ENCODE results near the gene MICALL2.

The MICALL2 gene

GRCh38 chr7:1411414-1411813, 47.9 kb downstream of the MICALL2 start:
- no peak for DNase-seq

DNA sequence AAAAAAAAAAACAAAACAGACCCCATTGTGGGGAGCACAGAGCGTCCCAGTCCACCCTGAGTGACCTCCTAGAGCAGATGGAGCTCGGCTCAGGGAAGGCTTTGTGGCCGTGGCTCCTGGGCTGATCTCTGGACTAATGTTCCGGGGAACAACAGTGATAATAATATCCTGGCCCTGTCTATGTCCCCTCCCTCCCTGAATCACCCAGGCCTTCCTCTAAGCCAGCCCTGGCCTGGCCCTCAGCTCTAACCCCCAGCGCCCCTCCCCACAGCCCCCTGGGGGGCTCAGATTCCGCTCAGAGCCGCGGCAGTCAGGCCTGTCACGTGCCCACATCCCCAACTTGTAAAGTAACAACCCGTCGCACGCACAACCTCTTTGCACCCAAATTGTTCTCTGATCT, 48.3 kb downstream of the MICALL2 start:
- no peak for DNase-seq

- DNase-seq = no peak
Observed at GRCh38 chr7:1409555-1409954, 49.7 kb downstream of the MICALL2 start.

DNA sequence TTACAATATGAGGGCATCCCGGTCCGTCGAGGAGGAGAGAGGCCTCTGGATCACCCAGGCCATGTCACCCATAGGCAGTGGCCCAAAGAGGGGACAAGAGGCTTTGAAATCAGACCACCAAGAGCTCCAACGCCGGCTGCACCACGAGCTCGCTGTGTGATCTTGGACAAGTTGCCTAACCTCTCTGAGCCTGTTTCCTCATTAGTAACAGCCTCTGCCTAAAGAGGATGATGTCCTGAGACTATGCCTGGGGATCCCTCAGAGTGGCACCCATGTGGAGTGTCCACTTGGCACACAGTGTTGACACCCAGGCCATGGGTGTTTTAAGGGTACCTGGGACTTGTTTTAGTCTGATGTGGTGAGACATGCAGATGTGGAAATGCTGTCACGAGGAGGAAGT, 50.8 kb downstream of the MICALL2 start:
- no peak for DNase-seq

DNA sequence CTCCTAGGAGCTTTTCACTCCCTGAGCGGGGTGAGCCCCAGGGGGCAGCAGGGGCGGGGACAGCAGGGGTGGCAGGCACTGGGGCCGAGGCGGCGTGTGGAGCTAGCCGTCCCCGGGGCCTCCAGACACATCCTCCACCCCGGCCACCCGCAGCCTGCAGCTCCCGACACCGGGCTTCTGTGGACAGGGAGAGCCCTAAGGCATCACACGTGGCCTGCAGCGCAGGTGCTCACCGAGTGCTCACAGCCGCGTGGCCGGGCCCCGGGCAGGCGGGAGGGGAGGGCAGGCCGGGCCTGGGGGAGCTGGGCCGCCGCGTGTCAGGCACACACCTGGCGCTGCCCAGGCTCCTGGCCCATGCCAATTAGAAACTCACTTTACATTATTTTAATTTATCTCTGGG, 51.4 kb downstream of the MICALL2 start:
- no peak for DNase-seq

DNA sequence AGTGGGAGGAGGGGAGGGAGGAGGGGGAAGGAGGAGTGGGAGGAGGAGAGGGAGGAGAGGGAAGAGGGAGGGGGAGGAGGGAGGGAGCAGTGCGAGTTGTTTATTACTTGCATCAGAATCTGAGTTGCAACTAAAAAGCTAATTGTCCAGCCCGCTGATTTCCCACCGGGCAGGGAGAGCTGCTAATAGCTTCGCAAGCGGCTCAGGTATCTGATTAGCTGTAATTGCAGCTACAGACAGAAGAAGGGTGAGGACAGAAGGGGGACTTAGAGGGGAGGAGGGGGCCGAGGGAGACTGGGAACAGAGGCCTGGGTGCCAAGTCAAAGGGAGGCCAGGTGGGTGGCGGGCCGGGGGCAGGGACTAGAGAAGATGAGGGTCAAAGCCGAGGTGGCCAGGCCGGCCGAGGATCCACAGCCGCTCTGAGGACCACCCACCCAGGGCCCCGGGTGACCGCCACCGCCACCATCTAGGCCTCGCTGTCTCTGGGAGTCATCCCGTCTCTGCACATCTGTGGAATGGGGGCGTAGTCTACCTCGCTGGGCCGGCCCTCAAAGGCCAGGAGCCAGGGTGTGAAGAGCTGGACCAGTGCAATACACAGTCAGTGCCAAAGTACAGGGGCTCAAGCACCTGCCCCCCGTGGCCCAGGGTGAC, 54.2 kb downstream of the MICALL2 start:
- DNase-seq = no peak

DNA sequence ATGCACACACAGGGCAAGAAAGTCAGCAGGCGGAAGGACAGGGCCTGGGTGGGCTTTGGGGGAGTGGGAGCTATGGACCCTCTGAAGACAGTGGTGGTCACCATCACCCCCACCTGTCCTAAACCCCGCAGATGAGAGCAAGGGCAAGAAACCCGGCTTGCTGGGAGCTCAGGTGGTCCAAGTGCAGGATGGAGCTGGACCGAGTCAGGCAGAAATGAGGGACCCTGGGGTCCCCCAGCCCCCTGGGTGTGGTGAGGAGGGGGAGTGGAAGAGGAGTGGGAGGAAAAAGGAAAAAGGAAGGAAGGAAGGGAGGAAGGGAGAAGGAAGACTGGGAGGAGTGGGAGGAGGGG, 54.8 kb downstream of the MICALL2 start:
- no peak for DNase-seq

GRCh38 chr7:1403638-1404459, 55.4 kb downstream of the MICALL2 start:
- DNase-seq = peak; percentile 33

DNA sequence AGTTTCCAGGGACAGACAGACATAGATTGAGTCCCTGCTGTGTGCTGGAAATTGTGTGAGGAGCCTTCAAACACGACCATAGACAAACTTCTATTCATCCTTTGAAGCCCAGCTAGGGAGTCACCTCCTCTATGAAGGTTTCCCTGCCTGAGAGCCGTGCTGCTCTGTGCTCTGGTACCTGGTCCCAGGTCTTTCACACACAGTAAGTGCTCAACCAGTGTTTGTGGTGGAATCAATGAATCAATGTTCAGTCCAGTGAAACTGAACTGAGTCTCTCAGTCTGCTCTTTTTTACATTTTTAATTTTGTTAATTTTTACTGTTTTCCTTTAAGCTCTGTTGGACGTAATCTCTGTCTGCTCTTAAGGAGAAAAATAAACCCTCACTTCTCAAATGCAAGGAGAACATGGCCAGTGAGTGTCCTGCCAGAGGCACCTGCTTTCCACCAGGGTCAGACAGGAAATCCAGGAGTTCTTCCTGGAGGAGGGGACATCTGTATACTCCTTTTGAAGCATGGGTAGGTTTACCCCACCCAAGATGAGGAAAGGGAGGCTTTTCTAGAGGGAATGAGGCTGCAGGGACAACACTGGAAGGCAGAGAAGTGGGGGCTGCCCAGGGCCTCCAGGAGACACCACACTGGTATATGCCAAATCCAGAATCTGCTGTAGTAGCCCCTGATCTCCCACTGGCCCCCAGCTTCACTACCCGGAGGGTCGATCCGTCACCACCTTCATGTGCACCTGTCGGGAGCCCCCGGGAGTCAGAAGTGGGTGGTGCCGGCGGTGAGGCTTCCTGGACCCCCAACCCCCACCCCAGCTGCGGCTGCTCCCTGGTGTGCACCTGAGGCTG, 56.3 kb downstream of the MICALL2 start:
- DNase-seq = no peak

- no peak for DNase-seq
Observed at GRCh38 chr7:1402110-1402790, 57.0 kb downstream of the MICALL2 start.

DNA sequence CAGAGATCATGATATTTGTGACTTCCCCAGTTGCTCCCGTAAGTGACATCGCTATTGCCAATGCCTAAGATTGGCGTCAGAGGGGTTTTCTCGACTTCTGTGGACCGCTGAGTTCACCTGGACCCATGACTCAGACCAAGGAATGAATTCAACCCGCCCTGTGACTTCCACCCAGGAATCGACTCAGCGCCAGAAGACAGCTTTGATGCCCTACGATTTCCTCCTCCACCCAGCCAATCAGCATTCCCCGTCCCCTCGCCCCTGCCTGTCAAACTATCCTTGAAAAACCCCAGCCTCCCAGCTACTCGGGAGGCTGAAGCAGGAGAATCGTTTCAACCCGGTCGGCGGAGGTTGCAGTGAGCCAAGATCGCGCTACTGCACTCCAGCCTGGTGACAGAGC, 58.3 kb downstream of the MICALL2 start:
- DNase-seq = no peak

DNA sequence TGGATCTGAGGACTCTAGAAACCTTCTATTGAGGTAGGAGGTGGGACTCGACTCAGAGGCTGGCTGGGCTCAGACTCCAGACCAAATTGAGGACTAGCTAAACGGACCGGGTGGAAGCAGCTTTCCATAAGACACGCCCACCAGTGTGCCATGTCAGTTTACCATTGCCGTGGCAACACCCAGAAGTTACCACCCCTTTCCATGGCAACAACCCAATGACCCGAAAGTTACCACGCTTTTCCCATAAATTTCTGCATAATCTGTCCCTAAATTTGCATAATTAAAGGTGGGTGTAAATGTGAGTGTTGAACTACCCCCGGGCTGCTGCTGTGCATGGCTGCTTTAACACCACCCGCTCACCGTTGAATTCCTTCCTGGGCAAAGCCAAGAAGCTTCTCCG, 58.9 kb downstream of the MICALL2 start:
- DNase-seq = no peak

DNA sequence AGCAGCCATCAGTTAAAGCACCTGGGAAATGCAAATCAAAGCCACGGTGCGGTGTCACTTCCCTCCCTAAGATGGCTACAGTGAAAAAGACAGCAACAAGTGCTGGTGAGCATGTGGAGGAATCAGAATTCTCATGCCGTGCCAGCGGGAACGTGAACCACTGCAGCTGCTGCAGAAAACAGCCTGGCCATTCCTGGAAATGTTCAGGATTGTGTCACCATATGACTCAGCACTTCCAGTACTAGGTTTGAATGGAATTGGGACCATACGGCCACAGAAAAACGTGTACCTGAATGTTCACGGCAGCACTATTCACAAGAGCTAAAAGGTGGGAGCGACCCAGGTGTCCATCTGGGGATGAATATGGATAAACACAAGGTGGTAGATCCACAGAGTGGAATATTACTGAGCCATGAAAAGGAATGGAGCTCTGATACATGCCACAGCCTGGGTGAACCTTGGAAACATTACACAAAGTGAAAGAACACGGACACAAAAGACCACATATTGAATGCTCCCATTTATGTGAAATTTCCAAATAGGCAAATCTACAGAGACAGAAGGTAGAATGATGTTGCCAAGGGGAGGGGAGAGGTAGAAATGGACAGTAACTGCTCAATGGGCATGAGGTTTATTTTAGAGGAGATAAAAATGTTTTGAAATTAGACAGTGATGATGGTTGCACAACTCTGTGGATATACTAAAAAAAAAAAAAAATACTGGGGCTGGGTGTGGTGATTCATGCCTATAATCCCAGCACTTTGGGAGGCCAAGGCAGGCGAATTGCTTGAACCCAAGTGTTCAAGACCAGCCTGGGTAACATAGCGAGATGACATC, 61.6 kb downstream of the MICALL2 start:
- DNase-seq = no peak

DNA sequence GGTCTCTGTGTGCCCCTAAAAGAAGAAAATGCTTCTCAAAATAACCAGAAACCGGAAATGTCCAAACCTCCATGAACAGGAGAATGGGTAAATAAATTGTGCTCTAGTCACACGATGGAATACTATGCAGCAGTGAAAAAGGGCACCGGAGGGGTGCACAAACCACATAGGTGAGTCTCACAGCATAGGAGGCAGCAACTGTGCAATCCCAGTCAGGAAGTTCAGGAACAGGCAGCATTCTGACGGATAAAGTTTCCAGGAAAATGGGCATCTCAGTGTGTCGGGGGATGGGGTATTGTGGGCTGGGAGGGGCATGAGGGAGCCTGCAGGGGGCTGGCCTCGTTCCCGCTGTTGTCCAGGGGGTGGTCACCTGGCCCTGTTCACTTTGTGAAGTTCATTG, 63.1 kb downstream of the MICALL2 start:
- no peak for DNase-seq

- DNase-seq = no peak
Observed at GRCh38 chr7:1395211-1396070, 63.8 kb downstream of the MICALL2 start.

DNA sequence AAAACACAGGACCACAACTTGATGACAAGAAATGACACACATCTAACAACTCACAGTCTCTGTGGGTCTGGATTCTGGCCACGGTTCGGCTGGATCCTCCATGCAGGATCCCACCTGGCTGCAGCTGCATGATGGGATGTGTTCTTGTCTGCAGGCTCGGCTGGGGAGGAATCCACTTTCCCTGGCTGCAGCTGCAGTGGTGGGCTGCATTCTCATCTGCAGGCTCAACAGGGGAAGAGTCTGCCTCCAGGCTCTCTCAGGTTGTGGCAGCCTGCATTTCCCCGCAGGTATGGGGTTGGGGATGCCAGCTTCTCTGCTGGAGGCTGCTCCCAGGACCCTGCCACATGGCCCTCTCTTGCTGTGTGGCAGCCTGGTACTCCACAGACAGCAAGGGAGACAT, 64.9 kb downstream of the MICALL2 start:
- no peak for DNase-seq

DNA sequence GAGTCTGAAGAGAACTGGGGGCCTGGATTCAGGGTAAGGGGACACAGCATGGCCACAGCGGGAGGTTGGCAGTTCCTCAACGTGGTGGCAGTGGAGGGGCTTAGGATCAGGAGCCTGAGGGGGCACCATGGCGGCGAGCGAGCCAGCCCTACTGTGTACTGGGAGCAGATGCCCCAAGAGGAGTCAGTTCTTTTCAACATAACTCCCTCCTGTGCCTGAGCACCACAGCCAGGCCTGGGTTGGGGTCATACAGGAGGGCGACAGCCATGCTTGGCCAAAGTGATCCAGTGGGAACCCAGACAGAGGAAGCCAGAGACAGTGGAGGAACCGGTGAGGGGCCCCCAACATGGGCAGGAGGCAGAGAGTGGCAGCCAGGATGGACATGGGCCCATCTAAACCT, 65.8 kb downstream of the MICALL2 start:
- DNase-seq = no peak

DNA sequence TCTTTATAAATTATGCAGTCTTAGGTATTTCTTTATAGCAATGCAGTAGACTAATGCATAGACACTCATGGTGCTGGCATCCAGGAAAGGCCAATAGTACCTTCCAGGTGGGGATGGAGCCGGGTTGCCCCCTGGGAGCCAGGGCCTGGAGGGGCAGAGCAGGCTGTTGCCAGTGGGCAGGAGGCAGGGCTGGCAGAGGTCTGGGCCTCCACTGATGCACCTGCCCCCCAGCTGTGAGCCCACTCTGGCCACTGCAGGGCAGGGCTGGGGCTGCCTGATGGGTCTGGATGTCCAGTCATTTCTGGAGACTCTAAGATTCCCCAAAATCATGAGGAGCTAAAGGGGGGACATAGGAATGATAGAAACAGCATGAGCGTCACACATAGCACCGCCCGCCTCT, 66.7 kb downstream of the MICALL2 start:
- no peak for DNase-seq

DNA sequence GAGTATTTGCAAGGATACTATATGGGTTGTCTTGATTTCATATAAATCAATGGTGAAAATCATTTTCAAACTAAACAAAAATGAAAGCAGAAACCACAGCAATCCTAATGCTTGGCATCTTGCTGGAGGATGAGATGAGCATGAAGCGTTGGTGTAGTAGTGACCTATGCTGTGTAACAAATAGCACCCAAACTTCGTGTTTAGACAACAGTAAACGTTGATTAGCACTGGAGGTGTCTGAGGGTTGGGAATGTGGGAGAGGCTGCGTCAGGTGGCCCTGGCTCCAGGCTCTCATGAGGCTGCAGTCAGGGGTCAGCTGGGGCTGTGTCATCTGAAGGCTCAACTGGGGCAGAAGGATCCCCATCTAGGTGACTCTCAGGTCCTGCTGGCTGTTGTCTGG, 67.8 kb downstream of the MICALL2 start:
- no peak for DNase-seq

- no peak for DNase-seq
Observed at GRCh38 chr7:1388703-1389335, 70.5 kb downstream of the MICALL2 start.

Measured in NCI-H2227 treated with DMSO at 0.1 percent for 48 hours (cell line).